ENCODE results near the gene ARFRP1. TPM values are rescaled to one million over a fixed set of nuclear protein-coding genes. Genes with fewer than 3 reads are reported as not detected.
"Not testable (repeated sequence)": the region's sequence is repeated elsewhere in the genome, so short reads cannot be mapped to it uniquely, and the experiment has no call there.

ARFRP1 gene
- total and polyA plus RNA-seq, 9 donors, result 26.2 to 33.0 (median 31.4) TPM

- no peaks in the 10 kb centered on the region for H3K9me3 ChIP-seq (replicated peaks; ENCODE audit: control insufficient read depth, low read depth, low read length)
- no peak overlapping the region for H3K27ac ChIP-seq (ENCODE audit: low read length)
- H3K36me3 ChIP-seq (ENCODE audit: control insufficient read depth, insufficient read depth, low read length), result no peaks in the 10 kb centered on the region
- WGBS (ENCODE audit: insufficient coverage), result 67% methylated on average over 4 of the region's 4 CpGs
- no peak for DNase-seq
- H3K4me1 ChIP-seq (ENCODE audit: control insufficient read depth, insufficient read depth, low read length), result peaks cover 33% of the 10 kb centered on the region
- H3K27me3 ChIP-seq (ENCODE audit: control insufficient read depth, insufficient read depth, low read length), result peaks cover 3% of the 10 kb centered on the region
- no peak overlapping the region for H3K4me3 ChIP-seq (ENCODE audit: low read length)
Measured at GRCh38 chr20:63655249-63655648, 52.5 kb downstream of the ARFRP1 start.

DNA sequence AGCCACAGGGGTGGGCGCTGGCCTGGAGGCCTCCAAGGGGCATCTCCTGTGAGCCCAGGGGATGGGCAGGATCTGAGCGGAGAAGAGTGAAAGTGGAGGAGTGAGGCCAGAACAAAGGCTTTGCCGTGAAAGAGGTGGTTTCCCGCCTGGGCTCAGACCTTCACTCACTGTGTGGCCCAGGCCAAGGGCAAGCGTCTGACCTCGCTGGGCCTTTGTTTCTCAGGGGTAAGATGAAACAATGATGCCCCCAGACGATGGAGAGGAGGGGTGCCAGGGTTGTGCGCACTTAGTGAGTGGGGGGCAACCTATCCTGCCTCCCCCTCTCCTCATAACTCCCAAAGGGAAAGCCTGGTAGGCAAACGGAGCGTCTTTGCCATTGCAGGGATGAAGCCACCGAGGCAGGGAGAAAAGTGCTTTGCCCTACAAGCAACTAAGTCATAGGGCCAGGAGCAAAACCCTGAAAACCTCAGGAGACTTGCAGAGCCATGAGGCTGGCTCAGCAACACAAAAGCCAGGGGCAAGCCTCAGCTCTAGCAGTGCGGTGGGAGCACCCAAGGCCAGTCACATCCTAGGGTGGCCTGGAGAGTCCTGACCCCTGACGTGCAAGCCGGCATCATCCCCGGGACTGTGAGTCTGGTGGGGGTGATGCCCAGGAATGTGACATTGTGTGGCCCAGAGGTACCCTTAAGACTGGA is 53.7 kb downstream of the ARFRP1 start:
- no peaks in the 10 kb centered on the region for H3K36me3 ChIP-seq (ENCODE audit: control insufficient read depth, insufficient read depth, low read length)
- H3K4me1 ChIP-seq (ENCODE audit: control insufficient read depth, insufficient read depth, low read length), result peaks cover 28% of the 10 kb centered on the region
- H3K9me3 ChIP-seq (replicated peaks; ENCODE audit: control insufficient read depth, low read depth, low read length), result no peaks in the 10 kb centered on the region
- DNase-seq, result no peak
- H3K27me3 ChIP-seq (ENCODE audit: control insufficient read depth, insufficient read depth, low read length), result peaks cover 3% of the 10 kb centered on the region
- peak overlapping the region; percentile 49 for H3K4me3 ChIP-seq (ENCODE audit: low read length)
- H3K27ac ChIP-seq (ENCODE audit: low read length), result peak overlapping the region; percentile 67
- 61% methylated on average over 5 of the region's 15 CpGs for WGBS (ENCODE audit: insufficient coverage)

DNA sequence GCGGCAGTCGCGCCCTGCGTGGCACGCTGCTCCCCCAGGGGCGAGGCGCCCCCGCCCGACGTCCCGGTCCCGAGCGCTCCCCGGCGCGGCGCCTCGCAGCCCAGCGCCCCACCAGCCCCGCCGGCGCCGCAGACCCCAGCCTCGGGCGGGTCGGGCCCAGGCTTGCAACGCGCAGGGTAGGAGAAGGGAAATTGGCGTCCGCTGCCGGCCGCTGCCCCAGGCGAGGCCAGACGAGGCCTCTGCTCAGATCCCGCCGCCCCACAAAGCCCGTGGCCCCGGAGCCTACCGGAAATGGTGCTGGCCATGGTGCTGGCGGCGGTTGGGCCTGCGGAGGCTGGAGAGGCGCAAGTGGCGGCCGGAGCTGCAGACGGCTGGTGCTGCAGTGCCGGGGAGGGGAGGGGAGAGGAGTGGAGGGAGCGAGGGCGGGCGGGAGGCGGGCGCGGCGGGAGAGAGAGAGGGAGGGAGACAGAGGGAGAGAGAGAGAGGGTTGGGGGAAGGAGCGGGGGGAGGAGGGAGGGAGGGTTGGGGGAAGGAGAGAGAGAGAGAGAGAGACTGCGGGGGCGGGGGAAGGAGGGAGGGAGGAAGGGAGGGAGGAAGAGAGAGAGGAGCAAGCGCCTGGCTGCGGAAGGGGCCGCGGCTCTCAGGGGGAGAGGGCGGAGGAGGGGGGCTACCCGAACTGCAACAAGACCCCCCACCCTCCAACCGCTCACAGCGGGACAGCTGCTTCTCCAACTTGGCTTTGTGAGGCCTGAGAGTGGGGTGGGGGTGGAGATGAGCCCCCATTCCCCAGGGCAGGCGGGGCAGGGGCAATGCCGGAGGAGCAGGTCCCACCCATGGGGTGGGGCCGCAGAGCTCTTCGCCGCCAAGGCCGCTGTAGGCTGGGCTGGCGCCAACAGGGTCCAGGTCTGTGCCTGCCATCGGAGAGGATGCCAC is 54.5 kb downstream of the ARFRP1 start, which contains the start of gene STMN3:
TSS of gene STMN3 (minus strand) at position 384 of the 933 bp plus-strand sequence. CDS start at position 305, 79 bp downstream.
- Histone ChIP-seq H3K27ac (ENCODE audit: low read length) (peak within 1 kb of the TSS; percentile 67), H3K9me3 (replicated peaks; ENCODE audit: control insufficient read depth, low read depth, low read length) (no peaks in the 10 kb centered on the region), H3K27me3 (ENCODE audit: control insufficient read depth, insufficient read depth, low read length) (peaks cover 3% of the 10 kb centered on the region), H3K4me1 (ENCODE audit: control insufficient read depth, insufficient read depth, low read length) (peaks cover 24% of the 10 kb centered on the region), H3K4me3 (ENCODE audit: low read length) (peak within 1 kb of the TSS; percentile 57), H3K36me3 (ENCODE audit: control insufficient read depth, insufficient read depth, low read length) (no peaks in the 10 kb centered on the region)
- DNase-seq, result peak; percentile 96
- WGBS (ENCODE audit: insufficient coverage), result under 1% methylated on average over 51 of the region's 73 CpGs

DNA sequence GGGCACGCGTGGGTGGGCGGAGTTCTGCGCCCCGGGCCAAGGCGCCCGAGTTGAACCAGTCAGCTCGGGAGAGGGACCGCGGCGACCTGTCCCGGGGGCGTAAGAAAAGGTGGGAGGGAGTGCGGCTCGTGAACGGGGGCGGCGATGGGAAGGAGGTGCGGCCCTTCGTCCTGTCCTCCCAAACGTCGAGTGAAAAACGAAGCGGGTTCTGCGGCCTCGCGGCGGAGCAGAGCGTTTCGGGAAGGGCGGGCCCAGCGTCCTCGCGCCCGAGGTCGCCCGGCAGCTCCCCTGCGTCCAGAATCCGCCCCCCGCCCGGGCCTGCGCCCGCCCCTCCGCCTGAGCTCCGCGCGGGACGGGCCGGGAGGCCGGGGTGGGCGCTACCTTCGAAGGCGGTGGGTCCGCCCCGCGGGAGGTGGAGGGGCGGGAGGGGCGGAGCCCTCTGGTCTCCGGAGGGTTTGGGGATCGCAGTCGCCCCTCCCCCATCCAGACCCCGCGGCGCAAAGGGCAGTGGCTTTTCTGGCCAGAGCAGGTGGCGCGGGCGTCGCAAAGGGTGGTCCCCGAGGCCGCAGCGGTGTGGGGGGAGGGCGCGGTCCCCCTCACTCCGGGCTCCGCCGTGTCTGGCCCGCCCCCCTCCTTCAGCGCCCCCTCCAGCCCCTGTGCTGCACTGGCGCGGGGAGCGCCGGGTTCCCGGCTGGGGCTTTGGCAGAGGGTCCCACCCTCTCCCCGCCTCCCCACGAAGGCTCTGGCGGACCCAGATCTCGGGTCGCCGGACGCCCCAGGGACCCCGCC is 55.4 kb downstream of the ARFRP1 start:
- Histone ChIP-seq H3K36me3 (ENCODE audit: control insufficient read depth, insufficient read depth, low read length) (no peaks in the 10 kb centered on the region), H3K27ac (ENCODE audit: low read length) (no peak overlapping the region), H3K4me1 (ENCODE audit: control insufficient read depth, insufficient read depth, low read length) (peaks cover 18% of the 10 kb centered on the region), H3K4me3 (ENCODE audit: low read length) (peak overlapping the region; percentile 54), H3K27me3 (ENCODE audit: control insufficient read depth, insufficient read depth, low read length) (peaks cover 3% of the 10 kb centered on the region), H3K9me3 (replicated peaks; ENCODE audit: control insufficient read depth, low read depth, low read length) (no peaks in the 10 kb centered on the region)
- under 1% methylated on average over 74 of the region's 91 CpGs for WGBS (ENCODE audit: insufficient coverage)
- peak; percentile 54 for DNase-seq

DNA sequence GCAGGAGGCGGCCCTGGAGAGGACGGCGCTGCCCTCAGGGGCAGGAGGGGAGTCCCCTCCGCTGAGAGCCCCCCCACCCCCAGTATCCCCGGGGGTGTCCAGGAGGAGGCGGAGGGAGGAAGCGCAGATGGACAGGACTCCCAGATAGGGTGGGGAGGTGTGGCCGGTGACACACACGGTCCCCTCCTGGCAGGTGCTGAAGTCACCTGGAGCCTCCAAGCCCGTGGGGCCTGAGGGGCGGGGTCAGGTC is 55.9 kb downstream of the ARFRP1 start:
- no peaks in the 10 kb centered on the region for H3K9me3 ChIP-seq (replicated peaks; ENCODE audit: control insufficient read depth, low read depth, low read length)
- no peak for DNase-seq
- H3K36me3 ChIP-seq (ENCODE audit: control insufficient read depth, insufficient read depth, low read length), result no peaks in the 10 kb centered on the region
- H3K4me3 ChIP-seq (ENCODE audit: low read length), result peak overlapping the region; percentile 54
- WGBS (ENCODE audit: insufficient coverage), result 10% methylated on average over 6 of the region's 11 CpGs
- H3K4me1 ChIP-seq (ENCODE audit: control insufficient read depth, insufficient read depth, low read length), result peaks cover 14% of the 10 kb centered on the region
- no peak overlapping the region for H3K27ac ChIP-seq (ENCODE audit: low read length)
- peaks cover 3% of the 10 kb centered on the region for H3K27me3 ChIP-seq (ENCODE audit: control insufficient read depth, insufficient read depth, low read length)

DNA sequence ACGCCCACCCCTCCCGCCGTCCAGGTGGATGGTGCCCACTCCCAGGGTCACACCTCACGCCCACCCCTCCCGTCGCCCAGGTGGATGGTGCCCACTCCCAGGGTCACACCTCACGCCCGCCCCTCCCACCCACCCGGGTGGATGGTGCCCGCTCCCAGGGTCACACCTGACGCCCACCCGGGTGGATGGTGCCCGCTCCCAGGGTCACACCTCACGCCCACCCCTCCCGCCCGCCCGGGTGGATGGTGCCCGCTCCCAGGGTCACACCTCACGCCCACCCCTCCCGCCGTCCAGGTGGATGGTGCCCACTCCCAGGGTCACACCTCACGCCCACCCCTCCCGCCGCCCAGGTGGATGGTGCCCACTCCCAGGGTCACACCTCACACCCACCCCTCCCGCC is 57.3 kb downstream of the ARFRP1 start:
- H3K36me3 ChIP-seq (ENCODE audit: control insufficient read depth, insufficient read depth, low read length); H3K27me3 ChIP-seq (ENCODE audit: control insufficient read depth, insufficient read depth, low read length); H3K9me3 ChIP-seq (replicated peaks; ENCODE audit: control insufficient read depth, low read depth, low read length); H3K27ac ChIP-seq (ENCODE audit: low read length); H3K4me3 ChIP-seq (ENCODE audit: low read length); DNase-seq: not testable (repeated sequence)
- no CpG with 5 or more reads among the region's 25 CpGs for WGBS (ENCODE audit: insufficient coverage)
- peaks cover 14% of the 10 kb centered on the region for H3K4me1 ChIP-seq (ENCODE audit: control insufficient read depth, insufficient read depth, low read length)

- no peak overlapping the region for H3K4me3 ChIP-seq (ENCODE audit: low read length)
- H3K27ac ChIP-seq (ENCODE audit: low read length), result no peak overlapping the region
- peaks cover 11% of the 10 kb centered on the region for H3K4me1 ChIP-seq (ENCODE audit: control insufficient read depth, insufficient read depth, low read length)
- no peaks in the 10 kb centered on the region for H3K9me3 ChIP-seq (replicated peaks; ENCODE audit: control insufficient read depth, low read depth, low read length)
- H3K27me3 ChIP-seq (ENCODE audit: control insufficient read depth, insufficient read depth, low read length), result peaks cover 3% of the 10 kb centered on the region
- H3K36me3 ChIP-seq (ENCODE audit: control insufficient read depth, insufficient read depth, low read length), result no peaks in the 10 kb centered on the region
- no peak for DNase-seq
- WGBS (ENCODE audit: insufficient coverage), result 59% methylated on average over 10 of the region's 11 CpGs
Measured at GRCh38 chr20:63648895-63649589, 58.7 kb downstream of the ARFRP1 start.

Other genes with a start within 250 kb of the ARFRP1 start
- gene KCNQ2, start 235.3 kb downstream of the ARFRP1 start, total RNA-seq, result 2.9 TPM
- gene KCNQ2, start 235.3 kb downstream of the ARFRP1 start, polyA plus RNA-seq (ENCODE audit: insufficient read depth in 1 of 8, insufficient read length in 8 of 8, low replicate concordance in 1 of 8), result 10 to 100 TPM in 2 of 8 donors, 1 to 10 TPM in 6; 2.9 to 11.5 (median 7.1) TPM
- 330 TPM for gene EEF1A2, start 208.9 kb downstream of the ARFRP1 start, total RNA-seq
- 100 to 1,000 TPM; 377 to 890 (median 715) TPM for gene EEF1A2, start 208.9 kb downstream of the ARFRP1 start, polyA plus RNA-seq (ENCODE audit: insufficient read depth in 1 of 8, insufficient read length in 8 of 8, low replicate concordance in 1 of 8)
- gene PPDPF, start 187.2 kb downstream of the ARFRP1 start, total RNA-seq, result 47.3 TPM
- gene PPDPF, start 187.2 kb downstream of the ARFRP1 start, polyA plus RNA-seq (ENCODE audit: insufficient read depth in 1 of 8, insufficient read length in 8 of 8, low replicate concordance in 1 of 8), result 100 to 1,000 TPM; 172 to 370 (median 233) TPM
- not detected for gene PTK6, start 170.6 kb downstream of the ARFRP1 start, total RNA-seq
- under 1 TPM; 0.08 to 0.61 (median 0.34) TPM for gene PTK6, start 170.6 kb downstream of the ARFRP1 start, polyA plus RNA-seq (ENCODE audit: insufficient read depth in 1 of 8, insufficient read length in 8 of 8, low replicate concordance in 1 of 8)
- not detected for gene SRMS, start 160.2 kb downstream of the ARFRP1 start, total RNA-seq
- not detected for gene SRMS, start 160.2 kb downstream of the ARFRP1 start, polyA plus RNA-seq (ENCODE audit: insufficient read depth in 1 of 8, insufficient read length in 8 of 8, low replicate concordance in 1 of 8)
- 0.09 TPM for gene FNDC11, start 153.8 kb downstream of the ARFRP1 start, total RNA-seq
- gene FNDC11, start 153.8 kb downstream of the ARFRP1 start, polyA plus RNA-seq (ENCODE audit: insufficient read depth in 1 of 8, insufficient read length in 8 of 8, low replicate concordance in 1 of 8), result under 1 TPM; 0.07 to 0.31 (median 0.14) TPM
- 5.8 TPM for gene HELZ2, start 133.7 kb downstream of the ARFRP1 start, total RNA-seq
- gene HELZ2, start 133.7 kb downstream of the ARFRP1 start, polyA plus RNA-seq (ENCODE audit: insufficient read depth in 1 of 8, insufficient read length in 8 of 8, low replicate concordance in 1 of 8), result 10 to 100 TPM in 1 of 8 donors, 1 to 10 TPM in 7; 5.8 to 12.4 (median 7.6) TPM
- 5.9 TPM for gene GMEB2, start 80.9 kb downstream of the ARFRP1 start, total RNA-seq
- gene GMEB2, start 80.9 kb downstream of the ARFRP1 start, polyA plus RNA-seq (ENCODE audit: insufficient read depth in 1 of 8, insufficient read length in 8 of 8, low replicate concordance in 1 of 8), result 1 to 10 TPM; 7.1 to 9.5 (median 8.1) TPM
- 18.3 TPM for gene STMN3, start 54.6 kb downstream of the ARFRP1 start, total RNA-seq
- gene STMN3, start 54.6 kb downstream of the ARFRP1 start, polyA plus RNA-seq (ENCODE audit: insufficient read depth in 1 of 8, insufficient read length in 8 of 8, low replicate concordance in 1 of 8), result 10 to 100 TPM; 12.3 to 31.9 (median 19.4) TPM
- gene RTEL1, start 49.7 kb downstream of the ARFRP1 start, total RNA-seq, result 8.4 TPM
- 10 to 100 TPM in 5 of 8 donors, 1 to 10 TPM in 3; 8.7 to 13.3 (median 11.1) TPM for gene RTEL1, start 49.7 kb downstream of the ARFRP1 start, polyA plus RNA-seq (ENCODE audit: insufficient read depth in 1 of 8, insufficient read length in 8 of 8, low replicate concordance in 1 of 8)
- gene TNFRSF6B, start 11.3 kb downstream of the ARFRP1 start, total RNA-seq, result 1.6 TPM
- 1 to 10 TPM in 7 of 8 donors, under 1 TPM in 1; 0.55 to 2.4 (median 1.3) TPM for gene TNFRSF6B, start 11.3 kb downstream of the ARFRP1 start, polyA plus RNA-seq (ENCODE audit: insufficient read depth in 1 of 8, insufficient read length in 8 of 8, low replicate concordance in 1 of 8)
- gene ZGPAT, start 63 bp upstream of the ARFRP1 start, total RNA-seq, result 13.1 TPM
- gene ZGPAT, start 63 bp upstream of the ARFRP1 start, polyA plus RNA-seq (ENCODE audit: insufficient read depth in 1 of 8, insufficient read length in 8 of 8, low replicate concordance in 1 of 8), result 10 to 100 TPM; 13.0 to 18.2 (median 16.4) TPM
- gene LIME1, start 28.7 kb upstream of the ARFRP1 start, total RNA-seq, result 6.4 TPM
- gene LIME1, start 28.7 kb upstream of the ARFRP1 start, polyA plus RNA-seq (ENCODE audit: insufficient read depth in 1 of 8, insufficient read length in 8 of 8, low replicate concordance in 1 of 8), result 1 to 10 TPM; 2.5 to 8.1 (median 4.8) TPM
- gene SLC2A4RG, start 31.8 kb upstream of the ARFRP1 start, total RNA-seq, result 58.2 TPM
- gene SLC2A4RG, start 31.8 kb upstream of the ARFRP1 start, polyA plus RNA-seq (ENCODE audit: insufficient read depth in 1 of 8, insufficient read length in 8 of 8, low replicate concordance in 1 of 8), result 100 to 1,000 TPM; 112 to 160 (median 133) TPM
- 20.7 TPM for gene ZBTB46, start 123.3 kb upstream of the ARFRP1 start, total RNA-seq
- gene ZBTB46, start 123.3 kb upstream of the ARFRP1 start, polyA plus RNA-seq (ENCODE audit: insufficient read depth in 1 of 8, insufficient read length in 8 of 8, low replicate concordance in 1 of 8), result 10 to 100 TPM; 14.2 to 20.9 (median 18.2) TPM
- not detected for gene ABHD16B, start 153.5 kb upstream of the ARFRP1 start, total RNA-seq
- gene ABHD16B, start 153.5 kb upstream of the ARFRP1 start, polyA plus RNA-seq (ENCODE audit: insufficient read depth in 1 of 8, insufficient read length in 8 of 8, low replicate concordance in 1 of 8), result not detected
- gene TPD52L2, start 157.3 kb upstream of the ARFRP1 start, total RNA-seq, result 48.9 TPM
- gene TPD52L2, start 157.3 kb upstream of the ARFRP1 start, polyA plus RNA-seq (ENCODE audit: insufficient read depth in 1 of 8, insufficient read length in 8 of 8, low replicate concordance in 1 of 8), result 10 to 100 TPM; 69.0 to 86.7 (median 79.4) TPM
- 29.7 TPM for gene DNAJC5, start 187.2 kb upstream of the ARFRP1 start, total RNA-seq
- 10 to 100 TPM; 26.8 to 37.9 (median 32.4) TPM for gene DNAJC5, start 187.2 kb upstream of the ARFRP1 start, polyA plus RNA-seq (ENCODE audit: insufficient read depth in 1 of 8, insufficient read length in 8 of 8, low replicate concordance in 1 of 8)
- 24.8 TPM for gene UCKL1, start 248.4 kb upstream of the ARFRP1 start, total RNA-seq
- 10 to 100 TPM; 31.2 to 56.5 (median 44.5) TPM for gene UCKL1, start 248.4 kb upstream of the ARFRP1 start, polyA plus RNA-seq (ENCODE audit: insufficient read depth in 1 of 8, insufficient read length in 8 of 8, low replicate concordance in 1 of 8)

Data from muscle of leg (tissue), 11 donors.